ENCODE results near the gene NAA60.
"Not testable (repeated sequence)": the region's sequence is repeated elsewhere in the genome, so short reads cannot be mapped to it uniquely, and the experiment has no call there.

The NAA60 gene

GRCh38 chr16:3465301-3465700, 21.8 kb downstream of the NAA60 start:
- no peak for DNase-seq

- no peak for DNase-seq
Observed at GRCh38 chr16:3465911-3466584, 22.6 kb downstream of the NAA60 start.

- no peak for DNase-seq
Observed at GRCh38 chr16:3467182-3467581, 23.7 kb downstream of the NAA60 start.

- DNase-seq = no peak
Observed at GRCh38 chr16:3467921-3468320, 24.4 kb downstream of the NAA60 start.

- DNase-seq = no peak
Observed at GRCh38 chr16:3468501-3468900, 25.0 kb downstream of the NAA60 start.

GRCh38 chr16:3469736-3470135, 26.3 kb downstream of the NAA60 start:
- no peak for DNase-seq

- DNase-seq = no peak
Observed at GRCh38 chr16:3470723-3471122, 27.2 kb downstream of the NAA60 start.

- DNase-seq = no peak
Observed at GRCh38 chr16:3471518-3472176, 28.2 kb downstream of the NAA60 start.

- DNase-seq = no peak
Observed at GRCh38 chr16:3472878-3473595, 29.6 kb downstream of the NAA60 start.

GRCh38 chr16:3473596-3473943, 30.1 kb downstream of the NAA60 start:
- not testable (repeated sequence) for DNase-seq

- DNase-seq = no peak
Observed at GRCh38 chr16:3474136-3474779, 30.8 kb downstream of the NAA60 start.

GRCh38 chr16:3474870-3475269, 31.4 kb downstream of the NAA60 start:
- not testable (repeated sequence) for DNase-seq

GRCh38 chr16:3475604-3476375, 32.3 kb downstream of the NAA60 start:
- no peak for DNase-seq

GRCh38 chr16:3476409-3476808, 32.9 kb downstream of the NAA60 start:
- no peak for DNase-seq

GRCh38 chr16:3478242-3478925, 34.9 kb downstream of the NAA60 start:
- no peak for DNase-seq

GRCh38 chr16:3479654-3480216, 36.3 kb downstream of the NAA60 start:
- no peak for DNase-seq

GRCh38 chr16:3480901-3481695, 37.6 kb downstream of the NAA60 start:
- DNase-seq = no peak

- no peak for DNase-seq
Observed at GRCh38 chr16:3481696-3482658, 38.5 kb downstream of the NAA60 start.

GRCh38 chr16:3482659-3483241, 39.3 kb downstream of the NAA60 start:
- DNase-seq = no peak

Measured in central memory CD4-positive, alpha-beta T cell (primary cell).